Measurements from ENCODE around the gene TAOK1. TPM values are rescaled to one million over a fixed set of nuclear protein-coding genes. Genes with fewer than 3 reads are reported as not detected.
A peak's percentile ranks its signal among the peaks of the same experiment; 100 is the strongest.

TAOK1 gene
- total and polyA plus RNA-seq, 2 experiments from 2014 or later = 5.8 to 43.1 TPM

GRCh38 chr17:29572691-29573557 is 182.8 kb downstream of the TAOK1 start:
- H3K27me3 ChIP-seq = no peaks in the 10 kb centered on the region
- H3K4me3 ChIP-seq = no peak overlapping the region
- peaks cover 14% of the 10 kb centered on the region for H3K4me1 ChIP-seq (ENCODE audit: low read depth)
- DNase-seq (ENCODE audit: low read depth in 1 of 2, low spot score in 1 of 2) = peak; percentile 80 to 82
- no peak overlapping the region for H3K27ac ChIP-seq
- peaks cover 10% of the 10 kb centered on the region for H3K36me3 ChIP-seq
- TF ChIP-seq CTCF (IDR thresholded peaks at IDR 0.05; ENCODE audit: low read depth, low read length) = peak; percentile 71
- H3K9me3 ChIP-seq (ENCODE audit: low read depth) = no peaks in the 10 kb centered on the region

GRCh38 chr17:29573558-29573869 is 183.4 kb downstream of the TAOK1 start:
- no peak for DNase-seq (ENCODE audit: low read depth in 1 of 2, low spot score in 1 of 2)
- Histone ChIP-seq H3K36me3 (peaks cover 10% of the 10 kb centered on the region), H3K4me1 (ENCODE audit: low read depth) (peaks cover 14% of the 10 kb centered on the region), H3K4me3 (no peak overlapping the region), H3K9me3 (ENCODE audit: low read depth) (no peaks in the 10 kb centered on the region), H3K27ac (no peak overlapping the region), H3K27me3 (no peaks in the 10 kb centered on the region)
- no peak for TF ChIP-seq CTCF (IDR thresholded peaks at IDR 0.05; ENCODE audit: low read depth, low read length)

- TF ChIP-seq CTCF (IDR thresholded peaks at IDR 0.05; ENCODE audit: low read depth, low read length) = no peak
- H3K27ac ChIP-seq = no peak overlapping the region
- no peak for DNase-seq (ENCODE audit: low read depth in 1 of 2, low spot score in 1 of 2)
Observed at GRCh38 chr17:29573871-29574731, 183.9 kb downstream of the TAOK1 start.

GRCh38 chr17:29574732-29575510 is 184.8 kb downstream of the TAOK1 start:
- Histone ChIP-seq H3K27ac (no peak overlapping the region), H3K27me3 (no peaks in the 10 kb centered on the region), H3K4me3 (no peak overlapping the region), H3K4me1 (ENCODE audit: low read depth) (peaks cover 8% of the 10 kb centered on the region), H3K9me3 (ENCODE audit: low read depth) (no peaks in the 10 kb centered on the region), H3K36me3 (peaks cover 10% of the 10 kb centered on the region)
- TF ChIP-seq CTCF (IDR thresholded peaks at IDR 0.05; ENCODE audit: low read depth, low read length) = no peak
- DNase-seq (ENCODE audit: low read depth in 1 of 2, low spot score in 1 of 2) = no peak

More at GRCh38 chr17:29573871-29574731, 183.9 kb downstream of the TAOK1 start:
- H3K9me3 ChIP-seq (ENCODE audit: low read depth) = no peaks in the 10 kb centered on the region
- peaks cover 10% of the 10 kb centered on the region for H3K36me3 ChIP-seq
- no peaks in the 10 kb centered on the region for H3K27me3 ChIP-seq
- H3K4me1 ChIP-seq (ENCODE audit: low read depth) = peaks cover 13% of the 10 kb centered on the region
- no peak overlapping the region for H3K4me3 ChIP-seq

- H3K27ac ChIP-seq = no peak overlapping the region
- no peak for DNase-seq (ENCODE audit: low read depth in 1 of 2, low spot score in 1 of 2)
- no peaks in the 10 kb centered on the region for H3K27me3 ChIP-seq
- H3K36me3 ChIP-seq = peaks cover 10% of the 10 kb centered on the region
- no peaks in the 10 kb centered on the region for H3K9me3 ChIP-seq (ENCODE audit: low read depth)
- H3K4me3 ChIP-seq = no peak overlapping the region
- H3K4me1 ChIP-seq (ENCODE audit: low read depth) = peaks cover 8% of the 10 kb centered on the region
- no peak for TF ChIP-seq CTCF (IDR thresholded peaks at IDR 0.05; ENCODE audit: low read depth, low read length)
Observed at GRCh38 chr17:29575511-29576213, 185.5 kb downstream of the TAOK1 start.

Data from cardiac muscle cell (in vitro differentiated cells and primary cell).